ENCODE data around the gene GTF3C1. TPM values are rescaled to one million over a fixed set of nuclear protein-coding genes. Genes with fewer than 3 reads are reported as not detected.

GTF3C1 gene
- total and polyA plus RNA-seq, 2 of the 8 experiments (the other 6 are each of a cell fraction or from before 2014, with no cell fraction given): 89.3 to 126 TPM

DNA sequence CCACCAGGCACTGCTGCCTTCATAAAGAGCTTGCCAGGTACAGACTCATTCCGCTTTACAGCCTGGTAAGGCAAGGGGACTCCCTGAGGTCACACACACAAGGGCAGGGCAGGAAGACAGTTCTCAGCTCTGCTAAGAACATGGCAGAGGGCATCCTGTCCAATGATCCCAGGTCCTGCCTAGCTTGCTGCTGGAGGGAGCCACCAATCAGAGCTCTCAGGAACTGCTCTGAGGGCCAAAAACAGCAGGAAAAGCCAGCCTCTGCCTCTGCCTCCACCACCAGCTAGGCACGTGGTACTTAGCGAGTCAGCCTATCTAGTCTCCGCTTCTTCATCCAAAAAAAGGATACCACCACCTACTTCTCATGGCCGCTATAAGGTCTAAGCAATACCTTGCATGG lies 66.1 kb downstream of the GTF3C1 start:
- H3K36me3 ChIP-seq (ENCODE audit: control insufficient read depth in 2 of 4, insufficient read depth in 4 of 4, low read length in 3 of 4): peaks cover 53 to 89% (median 76%) of the 10 kb centered on the region in 4 experiments

More for the DNA sequence above, 66.1 kb downstream of the GTF3C1 start:
- Histone ChIP-seq H3K4ac (replicated peaks; ENCODE audit: insufficient read length, low read depth, low read length) (no peak overlapping the region), H3K4me1 (replicated peaks in 1 of 4; ENCODE audit: control insufficient read depth in 3 of 4, insufficient read depth in 4 of 4, low read length in 3 of 4) (no peaks in the 10 kb centered on the region), H2BK120ac (replicated peaks; ENCODE audit: low read depth, low read length) (no peak overlapping the region), H4K20me1 (replicated peaks in 1 of 2; ENCODE audit: control insufficient read depth in 1 of 2, insufficient read depth in 2 of 2, low read length in 2 of 2) (peaks cover 2 to 6% of the 10 kb centered on the region in 2 experiments), H2BK20ac (ENCODE audit: low read length) (no peak overlapping the region), H3K56ac (replicated peaks; ENCODE audit: insufficient read length, low read depth, low read length) (no peak overlapping the region), H2BK15ac (ENCODE audit: low read length) (no peak overlapping the region), H3K27ac (ENCODE audit: low read depth, low read length) (no peak overlapping the region), H2BK5ac (ENCODE audit: low read depth, low read length) (no peak overlapping the region), H3K79me1 (ENCODE audit: low read depth, low read length) (no peaks in the 10 kb centered on the region; the same call in 1 of the 2 replicates), H3K4me3 (ENCODE audit: extremely low read depth in 1 of 4, insufficient read depth in 2 of 4, low read depth in 3 of 4, low read length in 4 of 4) (no peak overlapping the region), H3K9ac (replicated peaks in 1 of 4; ENCODE audit: extremely low read depth in 1 of 4, low read depth in 3 of 4, low read length in 3 of 4) (no peak overlapping the region), H4K8ac (ENCODE audit: extremely low read depth, insufficient read depth, low read length) (no peak overlapping the region), H2BK12ac (ENCODE audit: low read depth, low read length) (no peak overlapping the region), H3K9me3 (ENCODE audit: insufficient read depth in 2 of 2, low read depth in 1 of 2, low read length in 1 of 2) (no peaks in the 10 kb centered on the region), H3K23me2 (ENCODE audit: low read depth, low read length) (no peaks in the 10 kb centered on the region), H4K5ac (ENCODE audit: insufficient read length, low read depth, low read length) (no peak overlapping the region), H2AK5ac (ENCODE audit: low read depth, low read length) (no peak overlapping the region), H3K27me3 (replicated peaks in 1 of 4; ENCODE audit: control insufficient read depth in 3 of 4, extremely low read depth in 1 of 4, insufficient read depth in 3 of 4, low read length in 3 of 4) (no peaks in the 10 kb centered on the region), H3K14ac (ENCODE audit: insufficient read length) (no peak overlapping the region), H3K4me2 (ENCODE audit: insufficient read depth in 1 of 2, low read depth in 2 of 2, low read length in 2 of 2) (no peak overlapping the region), H3K23ac (ENCODE audit: insufficient read length) (no peak overlapping the region), H2AFZ (ENCODE audit: low read length) (no peak overlapping the region), H3K18ac (ENCODE audit: extremely low read depth, low read length) (no peak overlapping the region), H3K79me2 (ENCODE audit: control insufficient read depth in 1 of 2, insufficient read depth in 2 of 2, low read length in 2 of 2) (no peaks in the 10 kb centered on the region), H4K91ac (replicated peaks; ENCODE audit: insufficient read length, low read length) (no peak overlapping the region)
- CTCF ChIA-PET (ENCODE audit: partially characterized antibody): interaction anchor here (0.8 to 1.2 kb wide), 3 partner anchors 17 to 32 kb away, joined by 3 to 4 read pairs (median 3); no protein-coding TSS in a partner anchor
- WGBS, 2 experiments (ENCODE audit: extremely low coverage in 1 of 2, insufficient coverage in 1 of 2, insufficient read length in 1 of 2, insufficient replicate concordance in 2 of 2, low coverage in 1 of 2, low lambda C conversion rate in 2 of 2, missing lambda C conversion rate in 1 of 2): 93% methylated on average over 5 of the region's 5 CpGs; no CpG with 5 or more reads in 1 of the 2 experiments
- TF ChIP-seq POU5F1 (IDR thresholded peaks at IDR 0.05; ENCODE audit: low read depth, low read length): no peak
- TF ChIP-seq GTF2F1 (IDR thresholded peaks at IDR 0.05; ENCODE audit: borderline replicate concordance, low read depth, low read length): no peak
- TF ChIP-seq SP4 (IDR thresholded peaks at IDR 0.05; ENCODE audit: low read length): no peak
- no peak for TF ChIP-seq BACH1 (IDR thresholded peaks at IDR 0.05; ENCODE audit: low read length)
- TF ChIP-seq KDM1A (IDR thresholded peaks at IDR 0.05; ENCODE audit: borderline replicate concordance, low read length): no peak
- TF ChIP-seq E2F6 (IDR thresholded peaks at IDR 0.05): no peak
- no peak for TF ChIP-seq FOSL1 (IDR thresholded peaks at IDR 0.05; ENCODE audit: insufficient read depth, low read depth, low read length)
- no peak for TF ChIP-seq CHD2 (IDR thresholded peaks at IDR 0.05; ENCODE audit: low read length)
- TF ChIP-seq BRCA1 (IDR thresholded peaks at IDR 0.05; ENCODE audit: low read depth, low read length): no peak
- FAIRE-seq (no peak), DNase-seq (ENCODE audit: low read depth in 1 of 2, low spot score in 2 of 2) (no peak)
- POLR2A ChIA-PET (ENCODE audit: partially characterized antibody): no interaction called here
